Measurements from ENCODE around the gene DHRSX.

GRCh38 chrX:2387614-2388239 is 113.0 kb downstream of the DHRSX start:
- no peak for TF ChIP-seq CTCF (IDR thresholded peaks at IDR 0.05)
- no peak for TF ChIP-seq EZH2 (IDR thresholded peaks at IDR 0.05; ENCODE audit: borderline replicate concordance, insufficient read depth, low read depth, low read length, poor library complexity, severe bottlenecking)
